Neuronal stem cell (in vitro differentiated cells): ENCODE measurements around the gene SPAG16.

Experiments
- DNase-seq: peaks from one replicate; pipeline ENCODE4 v3.0.0-alpha.2; 2013; ENCODE audit warnings: low spot score
- H2AFZ ChIP-seq: one replicate; pipeline ENCODE4 v1.6.1; 2013; ENCODE audit warnings: mild to moderate bottlenecking, low read length, inconsistent platforms
- H2AK5ac ChIP-seq: 2 replicates; pipeline ENCODE4 v1.6.1; 2013; ENCODE audit warnings: low read depth, mild to moderate bottlenecking, inconsistent platforms, low read length, moderate library complexity, mixed read lengths
- H2BK120ac ChIP-seq: 2 replicates; pipeline ENCODE4 v1.6.1; 2013; ENCODE audit warnings: low read depth, mild to moderate bottlenecking, inconsistent platforms, low read length, moderate library complexity, mixed read lengths
- H2BK12ac ChIP-seq: one replicate; pipeline ENCODE4 v1.6.1; 2013; ENCODE audit warnings: low read length, inconsistent platforms
- H2BK15ac ChIP-seq: 2 replicates; pipeline ENCODE4 v1.6.1; 2013; ENCODE audit warnings: mild to moderate bottlenecking, low read length, inconsistent platforms, mixed read lengths
- H2BK5ac ChIP-seq: one replicate; pipeline ENCODE4 v1.6.1; 2013; ENCODE audit warnings: inconsistent platforms, mild to moderate bottlenecking, low read length, moderate library complexity
- H3K14ac ChIP-seq: one replicate; pipeline ENCODE4 v1.6.1; 2013; ENCODE audit warnings: low read length, inconsistent platforms
- H3K18ac ChIP-seq: 2 replicates; pipeline ENCODE4 v1.6.1; 2013; ENCODE audit warnings: low read length, inconsistent platforms
- H3K23ac ChIP-seq: 2 replicates; pipeline ENCODE4 v1.6.1; 2013; ENCODE audit warnings: low read depth, mild to moderate bottlenecking, mixed read lengths, low read length, inconsistent platforms; ENCODE audit not compliant: poor library complexity
- H3K27ac ChIP-seq: replicated peaks from 3 replicates; pipeline ENCODE4 v1.5.1; 2013; ENCODE audit warnings: low read length, inconsistent platforms
- H3K27me3 ChIP-seq, 3 experiments: 2 replicates each; pipeline ENCODE4 v1.6.1; 2013; ENCODE audit warnings: low read length in 3 of 3, mild to moderate bottlenecking in 2 of 3, inconsistent platforms in 1 of 3, low read depth in 1 of 3, mixed read lengths in 1 of 3, moderate library complexity in 1 of 3; ENCODE audit not compliant: control insufficient read depth in 3 of 3, insufficient read depth in 3 of 3
- H3K36me3 ChIP-seq, 2 donors: replicated peaks in 1 of 2; 2 replicates each; pipeline ENCODE4 v1.6.1; 2013; ENCODE audit warnings: low read length in 2 of 2; ENCODE audit not compliant: control insufficient read depth in 2 of 2, insufficient read depth in 2 of 2
- H3K4ac ChIP-seq: 2 replicates; pipeline ENCODE4 v1.6.1; 2013; ENCODE audit warnings: inconsistent platforms, mild to moderate bottlenecking, low read length, moderate library complexity
- H3K4me1 ChIP-seq, 2 donors: 1 replicate in 1 of 2; 2 replicates in 1 of 2; pipeline ENCODE4 v1.6.1; 2013; ENCODE audit warnings: low read length in 2 of 2, low read depth in 1 of 2; ENCODE audit not compliant: control insufficient read depth in 2 of 2, insufficient read depth in 1 of 2
- H3K4me2 ChIP-seq: one replicate; pipeline ENCODE4 v1.6.1; 2013; ENCODE audit warnings: mild to moderate bottlenecking, low read length, inconsistent platforms; ENCODE audit not compliant: insufficient read depth, poor library complexity, severe bottlenecking
- H3K4me3 ChIP-seq, 2 donors: 2 replicates each; pipeline ENCODE4 v1.5.1; 2013; ENCODE audit warnings: low read length in 2 of 2, mild to moderate bottlenecking in 2 of 2, inconsistent platforms in 1 of 2, moderate library complexity in 1 of 2
- H3K79me1 ChIP-seq: one replicate; pipeline ENCODE4 v1.6.1; 2013; ENCODE audit warnings: low read depth, mild to moderate bottlenecking, inconsistent platforms, low read length, moderate library complexity
- H3K9ac ChIP-seq: one replicate; pipeline ENCODE4 v1.6.1; 2013; ENCODE audit warnings: mild to moderate bottlenecking, low read depth, low read length, inconsistent platforms; ENCODE audit not compliant: poor library complexity
- H3K9me3 ChIP-seq, 2 donors: replicated peaks in 1 of 2; 2 replicates each; pipeline versions ENCODE3 to v1.6.1; 2013; ENCODE audit warnings: low read length in 2 of 2, mild to moderate bottlenecking in 2 of 2, inconsistent platforms in 1 of 2, low read depth in 1 of 2, mixed read lengths in 1 of 2, moderate library complexity in 1 of 2; ENCODE audit not compliant: control insufficient read depth in 2 of 2, insufficient read depth in 1 of 2
- H4K8ac ChIP-seq: one replicate; pipeline ENCODE4 v1.6.1; 2013; ENCODE audit warnings: low read depth, mild to moderate bottlenecking, inconsistent platforms, low read length, moderate library complexity
- H4K91ac ChIP-seq: one replicate; pipeline ENCODE4 v1.6.1; 2013; ENCODE audit warnings: low read length, low read depth, mild to moderate bottlenecking, inconsistent platforms; ENCODE audit not compliant: poor library complexity
- WGBS, 2 donors: extraction: QIAGEN DNeasy Blood & Tissue Kit; methylation state at CpG; one replicate each; pipeline ENCODE4 v1.1.7; 2013; ENCODE audit warnings: missing lambda C conversion rate in 2 of 2, mixed read lengths in 1 of 2; ENCODE audit not compliant: insufficient read length in 2 of 2, insufficient replicate concordance in 1 of 2; ENCODE audit errors: extremely low coverage in 2 of 2; 5-methylcytosine and 5-hydroxymethylcytosine counted together

SPAG16 gene

GRCh38 chr2:214393796-214394195 lies 1109.5 kb downstream of the SPAG16 start:
- H3K27ac ChIP-seq: no peak overlapping the region
- no peak overlapping the region for H2AK5ac ChIP-seq
- no peak overlapping the region for H4K8ac ChIP-seq
- H2BK5ac ChIP-seq: no peak overlapping the region
- no peak overlapping the region for H3K18ac ChIP-seq
- no peaks in the 10 kb centered on the region for H3K27me3 ChIP-seq
- no peak overlapping the region for H3K4me2 ChIP-seq
- H3K9me3 ChIP-seq: no peaks in the 10 kb centered on the region
- H3K36me3 ChIP-seq: no peaks in the 10 kb centered on the region
- H3K23ac ChIP-seq: no peak overlapping the region
- no peak overlapping the region for H2BK12ac ChIP-seq
- H3K4ac ChIP-seq: no peak overlapping the region
- H2BK15ac ChIP-seq: no peak overlapping the region
- no peak for DNase-seq
- no peak overlapping the region for H4K91ac ChIP-seq
- H3K4me3 ChIP-seq: no peak overlapping the region
- H2AFZ ChIP-seq: no peak overlapping the region
- no peaks in the 10 kb centered on the region for H3K4me1 ChIP-seq
- no peak overlapping the region for H3K14ac ChIP-seq
- no peak overlapping the region for H3K9ac ChIP-seq
- H2BK120ac ChIP-seq: no peak overlapping the region
- no peaks in the 10 kb centered on the region for H3K79me1 ChIP-seq

- no peak overlapping the region for H4K8ac ChIP-seq
- H3K4me3 ChIP-seq: no peak overlapping the region
- H2BK5ac ChIP-seq: no peak overlapping the region
- H2BK12ac ChIP-seq: no peak overlapping the region
- no peak overlapping the region for H3K9ac ChIP-seq
- no peak overlapping the region for H3K18ac ChIP-seq
- H3K4me1 ChIP-seq: no peaks in the 10 kb centered on the region
- no peaks in the 10 kb centered on the region for H3K27me3 ChIP-seq
- no peak overlapping the region for H2BK120ac ChIP-seq
- no peak overlapping the region for H3K23ac ChIP-seq
- H3K14ac ChIP-seq: no peak overlapping the region
- no peak for DNase-seq
- H3K9me3 ChIP-seq: no peaks in the 10 kb centered on the region
- H2AFZ ChIP-seq: no peak overlapping the region
- no peak overlapping the region for H3K4me2 ChIP-seq
- WGBS, 2 donors: no CpG with 5 or more reads among the region's 1 CpG
- no peak overlapping the region for H3K27ac ChIP-seq
- H3K36me3 ChIP-seq: no peaks in the 10 kb centered on the region
- H2AK5ac ChIP-seq: no peak overlapping the region
- H3K79me1 ChIP-seq: no peaks in the 10 kb centered on the region
- H3K4ac ChIP-seq: no peak overlapping the region
- no peak overlapping the region for H4K91ac ChIP-seq
- no peak overlapping the region for H2BK15ac ChIP-seq
These were observed 1110.8 kb downstream of the SPAG16 start for GRCh38 chr2:214395040-214395439.

GRCh38 chr2:214401580-214401979 lies 1117.3 kb downstream of the SPAG16 start:
- no peak overlapping the region for H2BK120ac ChIP-seq
- WGBS, 2 donors: no CpG with 5 or more reads among the region's 2 CpGs
- H2AFZ ChIP-seq: no peak overlapping the region
- H2BK12ac ChIP-seq: no peak overlapping the region
- no peaks in the 10 kb centered on the region for H3K4me1 ChIP-seq
- H2BK5ac ChIP-seq: no peak overlapping the region
- H3K27me3 ChIP-seq: no peaks in the 10 kb centered on the region
- no peak overlapping the region for H3K9ac ChIP-seq
- H3K23ac ChIP-seq: no peak overlapping the region
- H3K4me2 ChIP-seq: no peak overlapping the region
- H3K14ac ChIP-seq: no peak overlapping the region
- no peak overlapping the region for H2AK5ac ChIP-seq
- H3K9me3 ChIP-seq: no peaks in the 10 kb centered on the region
- H2BK15ac ChIP-seq: no peak overlapping the region
- no peak overlapping the region for H4K91ac ChIP-seq
- H3K36me3 ChIP-seq: no peaks in the 10 kb centered on the region
- no peak for DNase-seq
- H4K8ac ChIP-seq: no peak overlapping the region
- no peak overlapping the region for H3K4ac ChIP-seq
- H3K18ac ChIP-seq: no peak overlapping the region
- H3K27ac ChIP-seq: no peak overlapping the region
- H3K79me1 ChIP-seq: no peaks in the 10 kb centered on the region
- H3K4me3 ChIP-seq: no peak overlapping the region

GRCh38 chr2:214410128-214410775 lies 1126.0 kb downstream of the SPAG16 start:
- no CpG with 5 or more reads among the region's 13 CpGs for WGBS, 2 donors
- no peak for DNase-seq

More at GRCh38 chr2:214410128-214410775, 1126.0 kb downstream of the SPAG16 start:
- Histone ChIP-seq H3K4ac (no peak overlapping the region), H4K91ac (no peak overlapping the region), H3K36me3 (no peaks in the 10 kb centered on the region), H2BK12ac (no peak overlapping the region), H3K4me3 (no peak overlapping the region), H2BK120ac (no peak overlapping the region), H3K23ac (no peak overlapping the region), H3K79me1 (no peaks in the 10 kb centered on the region), H2BK5ac (no peak overlapping the region), H2AK5ac (no peak overlapping the region), H3K9ac (no peak overlapping the region), H2AFZ (no peak overlapping the region), H3K27ac (no peak overlapping the region), H4K8ac (no peak overlapping the region), H3K4me1 (peaks cover 0 to 1% of the 10 kb centered on the region in 2 donors), H3K4me2 (no peak overlapping the region), H3K9me3 (no peaks in the 10 kb centered on the region), H3K18ac (no peak overlapping the region), H3K14ac (no peak overlapping the region), H2BK15ac (no peak overlapping the region), H3K27me3 (no peaks in the 10 kb centered on the region)
